A549 (cell line): Measurements from ENCODE around the gene OR5W2.

Experiments used
- CTCF ChIP-seq: fragments of >200 bp; sonication (Bioruptor Twin); formaldehyde crosslinking; IDR thresholded peaks from 3 replicates; pipeline ENCODE4 v1.5.1; 2016
- EP300 ChIP-seq, 2 experiments: fragments of >200 bp; sonication (Bioruptor Twin); formaldehyde crosslinking; IDR thresholded peaks; 2 replicates in 1 of 2; 3 replicates in 1 of 2; pipeline ENCODE4 v1.6.1; 2016 to 2017
- MAX ChIP-seq: IDR thresholded peaks from 2 replicates; pipeline ENCODE4 v1.6.1; 2012
- MAZ ChIP-seq: fragments of 150-350 bp; IDR thresholded peaks from 2 replicates; pipeline ENCODE4 v1.6.1; 2014; ENCODE audit warnings: antibody characterized with exemption, low read depth, low read length, borderline replicate concordance

- TF ChIP-seq CTCF = no peak
- no peak for TF ChIP-seq EP300 (IDR thresholded peaks at IDR 0.05)
- no peak for TF ChIP-seq MAZ
- TF ChIP-seq MAX = no peak
These were observed 19.2 kb downstream of the OR5W2 start for GRCh38 chr11:55895216-55895615.
